GM12878 (cell line): Measurements from ENCODE around the gene ADAR. TPM values are rescaled to one million over a fixed set of nuclear protein-coding genes. Genes with fewer than 3 reads are reported as not detected.

Experiments used
- ATAC-seq: fragments of 200-7000 bp; cut with Tn5 transposase; 3 replicates; pipeline ENCODE4 v1.9.1; 2020; ENCODE audit warnings: mild to moderate bottlenecking, moderate library complexity
- BruUV-seq: library from RNA; stranded (reverse); fragments of 400-500 nt; replicated peaks from 2 replicates; lab custom pipeline; 2021; lab: Mats Ljungman, UMichigan
- CTCF ChIA-PET: fragments of 300-600 bp; sonication (Branson Sonifier 250); formaldehyde crosslinking; extraction: SDS; loops from one replicate; lab custom pipeline; 2021; ENCODE audit warnings: inconsistent platforms; lab: Yijun Ruan, JAX
- POLR2A ChIA-PET: fragments of 350-600 bp; formaldehyde crosslinking; extraction: SDS; loops from one replicate; lab custom pipeline; 2021; ENCODE audit warnings: inconsistent platforms; lab: Charles Lee
- RAD21 ChIA-PET: fragments of 300-600 bp; sonication (Branson Sonifier 250); formaldehyde crosslinking; loops from one replicate; lab custom pipeline; 2023; ENCODE audit warnings: antibody characterized with exemption; ENCODE audit not compliant: unreplicated experiment; lab: Charles Lee
- SMC1A ChIA-PET: fragments of 300-600 bp; sonication (Branson Sonifier 250); formaldehyde crosslinking; loops from one replicate; lab custom pipeline; 2023; ENCODE audit not compliant: unreplicated experiment, uncharacterized antibody; lab: Charles Lee
- DNase-seq: peaks from one replicate; pipeline ENCODE4 v3.0.0-alpha.2; 2011; ENCODE audit warnings: low read depth, low spot score
- FAIRE-seq: peaks from 3 replicates; lab custom pipeline; 2011; peaks lifted over from hg19 to GRCh38; lab: Jason Lieb, UNC
- H2AFZ ChIP-seq: 2 replicates; pipeline ENCODE4 v1.6.0; 2011; ENCODE audit warnings: low read depth, low read length, control low read depth; ENCODE audit not compliant: control insufficient read depth
- H3K27ac ChIP-seq: 2 replicates; pipeline ENCODE4 v1.5.1; 2011; ENCODE audit warnings: control low read depth; ENCODE audit not compliant: control insufficient read depth, insufficient read depth
- H3K27me3 ChIP-seq, 2 experiments: replicated peaks in 1 of 2; 2 replicates each; pipeline versions ENCODE4 v1.6.0 to v1.6.1; 2011; ENCODE audit warnings: low read length in 1 of 2; ENCODE audit not compliant: control insufficient read depth in 2 of 2, insufficient read depth in 2 of 2
- H3K36me3 ChIP-seq, 2 experiments: 2 replicates each; pipeline ENCODE4 v1.5.1; 2011; ENCODE audit warnings: low read length in 1 of 2; ENCODE audit not compliant: control insufficient read depth in 2 of 2, insufficient read depth in 2 of 2
- H3K4me1 ChIP-seq: 2 replicates; pipeline ENCODE4 v1.6.1; 2011; ENCODE audit warnings: mild to moderate bottlenecking, low read length, moderate library complexity, mixed read lengths; ENCODE audit not compliant: control insufficient read depth, insufficient read depth
- H3K4me2 ChIP-seq: 2 replicates; pipeline ENCODE4 v1.6.0; 2011; ENCODE audit warnings: control low read depth; ENCODE audit not compliant: control insufficient read depth, insufficient read depth
- H3K4me3 ChIP-seq: fragments of 200-600 bp; sonication (generic); 2 replicates; pipeline ENCODE4 v1.5.1; 2016
- H3K79me2 ChIP-seq: 2 replicates; pipeline ENCODE4 v1.6.0; 2011; ENCODE audit warnings: low read length; ENCODE audit not compliant: control insufficient read depth, insufficient read depth
- H3K9ac ChIP-seq: 2 replicates; pipeline ENCODE4 v1.8.0; 2011; ENCODE audit warnings: low read length, control low read depth, mixed read lengths; ENCODE audit not compliant: control insufficient read depth, insufficient read depth
- H3K9me3 ChIP-seq: replicated peaks from 3 replicates; pipeline ENCODE4 v1.5.1; 2011; ENCODE audit warnings: mild to moderate bottlenecking, low read length; ENCODE audit not compliant: control insufficient read depth, insufficient read depth
- H4K20me1 ChIP-seq: 2 replicates; pipeline ENCODE4 v1.6.0; 2011; ENCODE audit not compliant: control insufficient read depth, insufficient read depth
- CUX1 ChIP-seq: IDR thresholded peaks from 2 replicates; pipeline ENCODE4 v1.6.1; 2012; ENCODE audit warnings: improper control_type of control experiment, low read depth, low read length; ENCODE audit not compliant: insufficient replicate concordance
- MXI1 ChIP-seq: fragments of 150-350 bp; IDR thresholded peaks from 2 replicates; pipeline ENCODE4 v1.6.1; 2011; ENCODE audit warnings: low read depth, mild to moderate bottlenecking, inconsistent platforms, low read length, improper control_type of control experiment
- POLR2A ChIP-seq: IDR thresholded peaks from 2 replicates; pipeline ENCODE4 v1.6.1; 2011; ENCODE audit warnings: low read depth, mild to moderate bottlenecking, low read length
- POLR2AphosphoS5 ChIP-seq: IDR thresholded peaks from 2 replicates; pipeline ENCODE4 v1.6.1; 2011; ENCODE audit warnings: mild to moderate bottlenecking, low read length, inconsistent platforms
- ZBED1 ChIP-seq: IDR thresholded peaks from 2 replicates; pipeline ENCODE4 v1.6.1; 2016; ENCODE audit warnings: borderline replicate concordance
- ZNF622 ChIP-seq: fragments of 450-650 bp; IDR thresholded peaks from 2 replicates; pipeline ENCODE4 v1.6.1; 2017; ENCODE audit warnings: mild to moderate bottlenecking, inconsistent platforms
- WGBS: methylation state at CpG from one replicate; pipeline ENCODE4 v1.1.6; 2016; ENCODE audit warnings: low lambda C conversion rate; ENCODE audit not compliant: insufficient replicate concordance, insufficient coverage; ENCODE audit errors: missing lambda C conversion rate; 5-methylcytosine and 5-hydroxymethylcytosine counted together
- in situ Hi-C: fragments of 300-500 bp; cut with MboI; formaldehyde crosslinking; loops from 9 replicates; pipeline ENCODE4 v1.14.3; 2018; ENCODE audit warnings: mixed read lengths
- intact Hi-C: fragments of 100-400 bp; cut with micrococcal nuclease; formaldehyde crosslinking; loops from one replicate; pipeline ENCODE4 v1.14.2; 2022; ENCODE audit not compliant: unreplicated experiment
- polyA plus RNA-seq, 11 experiments: library from polyadenylated mRNA; depleted of rRNA in 4 of 11; unstranded in 6 of 11; stranded (reverse) in 5 of 11; fragments of >200 nt; fragmentation: Nextera tagmentation in 4 of 11; fragmentation: Illumina TruSeq in 1 of 11; extraction: Ambion mirVana in 4 of 11; extraction: Trizol in 1 of 11; gene quantifications; 1 replicate in 1 of 11; 2 replicates in 10 of 11; pipeline versions ENCODE4 v1.2.1 to v1.2.3, GENCODE V29; 2011 to 2016; ENCODE audit warnings: inconsistent platforms in 2 of 11, missing spikeins in 2 of 11, low read depth in 1 of 11
- total RNA-seq, 4 experiments: library from RNA; depleted of rRNA in 3 of 4; stranded (reverse); fragments of >200 nt in 3 of 4; fragmentation: Illumina TruSeq in 1 of 4; extraction: Trizol in 1 of 4; gene quantifications; 2 replicates each; pipeline versions ENCODE4 v1.2.1 to v1.2.3, GENCODE V29; 2013 to 2021

ADAR gene
- total and polyA plus RNA-seq, 10 of the 15 experiments (the other 5 are each of a cell fraction or from before 2014, with no cell fraction given), result 55.5 to 413 (median 176) TPM

- TF ChIP-seq ZNF622, result no peak
- TF ChIP-seq CUX1, result no peak
- no peak for TF ChIP-seq ZBED1
Measured at GRCh38 chr1:154581766-154582165, 26.2 kb downstream of the ADAR start (continued).

GRCh38 chr1:154579374-154579773, 28.6 kb downstream of the ADAR start:
- no peak overlapping the region for H2AFZ ChIP-seq
- peak; percentile 47; the same call in 1 of the 2 replicates for TF ChIP-seq POLR2A
- no peak for TF ChIP-seq MXI1
- TF ChIP-seq POLR2AphosphoS5, result peak; percentile 27; the same call in 1 of the 2 replicates
- no peak overlapping the region for H3K27ac ChIP-seq
- no TSS peak for BruUV-seq
- in situ Hi-C loops (no loop called here), intact Hi-C loops (no loop called here)
- no peak overlapping the region for H3K4me2 ChIP-seq
- H3K9ac ChIP-seq, result no peak overlapping the region
- ChIA-PET POLR2A (interaction anchor here (0.5 to 2.0 kb wide), 2 partner anchors 10 to 280 kb away, joined by 3 to 5 read pairs; no protein-coding TSS in a partner anchor), CTCF (interaction anchor here (0.9 to 4.8 kb wide), 2 partner anchors 19 to 99 kb away, joined by 3 to 23 read pairs; no protein-coding TSS in a partner anchor), SMC1A (no interaction called here), RAD21 (no interaction called here)
- FAIRE-seq (no peak), ATAC-seq (no peak), DNase-seq (no peak)
- H3K27me3 ChIP-seq, result no peaks in the 10 kb centered on the region
- no peaks in the 10 kb centered on the region for H3K4me1 ChIP-seq
- no peaks in the 10 kb centered on the region for H3K79me2 ChIP-seq
- H4K20me1 ChIP-seq, result 0 out of 2 replicates have a peak, but pooled peaks cover 4% of the 10 kb centered on the region
- 96% methylated on average over 8 of the region's 8 CpGs for WGBS
- peaks cover 25 to 27% of the 10 kb centered on the region in 2 experiments for H3K36me3 ChIP-seq
- H3K4me3 ChIP-seq, result no peak overlapping the region
- no peaks in the 10 kb centered on the region for H3K9me3 ChIP-seq
